Measurements from ENCODE around the gene MOV10L1.

Gene MOV10L1

DNA sequence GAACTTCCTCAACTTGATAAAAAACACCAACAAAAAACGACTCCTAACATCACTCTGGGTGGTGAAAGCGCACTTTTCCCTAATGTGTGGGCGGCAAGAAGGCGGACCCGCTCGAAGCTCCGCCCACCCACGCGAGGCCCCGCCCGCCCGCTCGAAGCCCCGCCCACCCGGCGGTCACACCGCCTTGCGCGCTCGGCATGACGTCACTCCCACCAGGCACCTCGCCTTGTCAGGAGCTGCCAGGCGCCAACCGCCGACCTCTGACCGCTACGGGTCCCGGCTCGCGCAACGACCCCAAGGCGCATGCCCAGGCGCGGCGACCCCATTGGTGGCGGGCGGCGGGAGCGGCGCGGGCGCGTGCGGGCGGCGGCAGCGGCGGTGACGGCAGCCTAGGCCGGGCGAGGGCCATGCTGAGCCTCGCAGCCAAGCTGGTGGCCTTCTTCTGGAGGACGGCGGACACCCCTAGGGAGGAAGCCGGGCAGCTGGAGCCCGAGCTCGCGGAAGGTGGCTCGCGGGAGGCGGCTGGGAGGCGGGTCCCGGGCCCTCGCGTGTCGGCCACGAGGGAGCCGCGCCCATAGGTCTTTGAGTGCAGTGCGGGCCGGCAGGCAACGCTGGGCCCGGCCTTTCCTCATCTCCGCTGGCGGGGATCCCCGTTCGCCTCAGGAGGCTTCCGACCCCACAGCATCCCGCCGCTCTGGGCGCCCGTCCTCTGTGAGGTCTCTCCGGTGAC lies at the start of gene MOV10L1:
Gene MOV10L1 (plus strand): TSS at position 325 of the 730 bp plus-strand sequence. CDS start 83 bp downstream, at position 408.
- in situ Hi-C loops (cut with MboI; ENCODE audit: low sequenced_read_pairs), result no loop called here

DNA sequence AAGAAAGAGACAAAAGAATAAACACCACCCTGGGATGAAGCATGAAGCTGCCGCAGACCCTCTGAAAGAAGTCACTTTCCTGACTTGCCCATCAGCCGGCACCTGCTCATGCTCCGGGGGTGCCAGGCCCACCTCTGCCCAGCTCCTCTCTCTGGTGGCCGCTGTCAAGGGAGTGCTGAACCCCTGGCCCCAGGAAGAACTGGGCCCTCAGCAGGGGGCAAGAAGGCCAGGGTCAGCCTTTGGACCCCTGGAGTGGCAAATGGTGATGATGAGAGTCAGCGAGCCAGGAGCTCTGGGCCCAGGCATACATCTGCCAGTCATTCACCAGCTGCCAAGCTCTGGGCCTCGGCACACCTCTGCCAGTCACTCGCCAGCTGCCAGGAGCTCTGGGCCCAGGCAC lies 49.1 kb upstream of the MOV10L1 start:
- in situ Hi-C loops (cut with MboI; ENCODE audit: low sequenced_read_pairs), result no loop called here

DNA sequence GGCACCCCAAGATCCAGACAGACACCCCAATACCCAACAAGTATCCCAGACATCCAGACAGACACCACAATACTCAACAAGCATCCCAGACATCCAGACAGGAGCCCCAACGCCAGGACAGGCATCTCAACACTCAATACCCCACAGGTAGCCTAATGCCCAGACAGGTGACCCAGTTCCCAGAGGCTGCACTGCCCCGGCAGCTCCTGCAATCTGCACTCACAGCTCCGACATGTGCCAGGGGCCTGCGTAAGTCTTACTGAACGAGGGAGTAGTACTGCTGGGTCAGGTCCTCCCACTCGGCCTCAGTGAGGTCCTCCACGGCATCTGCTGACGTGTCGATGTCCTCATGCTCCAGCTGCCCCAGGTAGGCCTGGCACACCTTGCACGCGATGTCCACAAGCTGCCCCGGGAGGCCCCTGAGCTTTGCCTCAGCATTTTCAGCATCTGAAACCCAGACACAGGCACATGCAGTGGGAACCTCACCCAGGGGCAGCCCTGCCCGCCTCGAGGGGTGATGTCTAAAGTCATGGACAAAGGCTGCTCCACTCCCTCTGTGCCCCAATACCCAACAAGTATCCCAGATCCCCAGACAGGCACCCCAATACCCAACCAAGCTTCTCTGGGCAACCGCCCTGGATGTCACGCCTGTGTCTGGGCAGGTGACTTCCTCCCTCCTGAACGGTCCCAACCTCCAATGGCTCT lies 48.3 kb upstream of the MOV10L1 start:
- in situ Hi-C loops (cut with MboI; ENCODE audit: low sequenced_read_pairs), result no loop called here

DNA sequence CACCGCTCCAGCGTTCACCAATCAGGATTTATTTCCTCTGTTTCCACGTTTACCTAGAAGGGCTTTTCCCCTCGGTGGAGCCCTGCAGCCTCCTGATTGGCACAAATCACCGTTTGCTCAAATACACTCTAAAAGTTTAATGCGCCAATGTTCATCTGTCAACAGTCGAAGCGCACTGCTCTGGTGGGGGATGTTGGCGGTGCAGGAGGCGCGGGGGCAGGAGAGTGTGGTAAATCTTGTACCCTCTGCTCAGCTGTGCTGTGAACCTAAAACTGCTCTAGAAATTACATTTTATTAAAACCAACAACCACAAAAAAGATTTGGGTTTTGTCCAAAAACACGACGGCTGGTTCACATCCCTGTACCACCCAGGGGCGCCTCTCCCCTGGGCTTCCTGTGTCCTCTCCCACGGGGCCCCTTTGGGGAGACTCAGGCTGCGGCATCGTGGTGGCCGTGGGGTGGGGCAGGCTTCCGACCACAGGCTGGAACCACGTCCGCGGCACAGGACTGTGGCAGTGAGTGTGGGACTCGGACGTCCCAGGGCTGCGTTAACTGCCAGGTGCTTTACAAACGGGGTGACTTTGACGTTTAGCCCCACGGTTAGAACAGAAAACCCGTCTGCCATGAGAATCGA lies 45.2 kb upstream of the MOV10L1 start:
- in situ Hi-C loops (cut with MboI; ENCODE audit: low sequenced_read_pairs), result no loop called here

DNA sequence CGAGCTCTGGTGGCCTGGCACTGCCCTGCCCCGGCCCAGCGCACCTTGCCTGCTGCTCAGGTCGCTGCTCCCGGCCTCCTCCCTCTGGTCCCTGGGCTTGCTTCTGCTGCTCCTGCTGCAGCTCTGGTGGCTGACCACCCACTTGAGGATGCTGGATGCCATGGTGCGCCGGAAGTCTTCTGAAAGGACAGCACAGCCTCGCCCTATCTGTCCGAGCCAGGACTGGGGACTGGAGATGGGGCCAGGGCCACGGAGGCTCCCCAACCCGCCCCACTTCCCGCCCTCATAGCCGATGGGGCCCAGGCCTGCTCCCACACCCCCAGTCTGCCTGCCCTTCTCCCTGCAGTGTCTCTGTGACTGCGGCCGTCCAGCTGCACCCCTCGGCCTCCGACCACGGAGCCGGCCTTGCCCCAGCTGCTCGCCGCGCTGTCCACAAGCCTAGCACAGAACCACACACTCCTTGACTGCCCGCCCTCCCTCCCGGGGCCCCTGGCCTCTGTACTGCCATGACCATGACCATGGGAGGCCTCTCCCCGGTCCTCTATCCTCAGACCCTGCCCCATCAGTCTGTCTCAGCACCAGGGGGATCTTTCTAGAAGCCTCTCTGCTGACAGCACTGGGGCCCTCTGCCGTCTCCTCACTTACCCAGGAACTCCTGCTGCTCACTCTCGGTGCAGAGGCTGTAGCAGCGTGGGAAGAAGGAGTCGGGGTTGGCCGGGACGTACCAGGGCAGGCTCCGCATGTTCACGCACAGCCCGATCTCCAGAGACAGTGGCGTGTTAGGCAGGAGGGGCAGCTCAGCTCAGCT lies 44.4 kb upstream of the MOV10L1 start:
- in situ Hi-C loops (cut with MboI; ENCODE audit: low sequenced_read_pairs), result no loop called here

DNA sequence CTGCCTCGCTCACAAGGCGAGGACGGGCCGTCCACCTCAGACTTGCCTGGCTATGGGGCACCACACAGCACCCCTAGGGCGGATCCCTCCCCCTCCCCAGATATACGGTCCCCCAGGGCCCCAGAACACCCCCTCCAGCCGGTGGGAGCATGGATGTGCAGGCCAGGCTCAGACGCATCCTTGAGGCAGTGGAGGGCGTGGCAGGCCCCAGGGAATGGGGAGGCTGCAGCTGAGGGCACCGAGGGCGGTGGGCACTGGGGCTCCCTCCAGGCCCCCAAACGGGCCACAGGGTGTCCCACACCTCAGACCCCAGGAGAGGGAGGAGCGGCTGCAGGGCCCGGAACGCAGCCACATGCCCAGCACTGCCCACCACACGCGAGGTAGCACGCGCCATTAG lies 43.8 kb upstream of the MOV10L1 start:
- in situ Hi-C loops (cut with MboI; ENCODE audit: low sequenced_read_pairs), result no loop called here

DNA sequence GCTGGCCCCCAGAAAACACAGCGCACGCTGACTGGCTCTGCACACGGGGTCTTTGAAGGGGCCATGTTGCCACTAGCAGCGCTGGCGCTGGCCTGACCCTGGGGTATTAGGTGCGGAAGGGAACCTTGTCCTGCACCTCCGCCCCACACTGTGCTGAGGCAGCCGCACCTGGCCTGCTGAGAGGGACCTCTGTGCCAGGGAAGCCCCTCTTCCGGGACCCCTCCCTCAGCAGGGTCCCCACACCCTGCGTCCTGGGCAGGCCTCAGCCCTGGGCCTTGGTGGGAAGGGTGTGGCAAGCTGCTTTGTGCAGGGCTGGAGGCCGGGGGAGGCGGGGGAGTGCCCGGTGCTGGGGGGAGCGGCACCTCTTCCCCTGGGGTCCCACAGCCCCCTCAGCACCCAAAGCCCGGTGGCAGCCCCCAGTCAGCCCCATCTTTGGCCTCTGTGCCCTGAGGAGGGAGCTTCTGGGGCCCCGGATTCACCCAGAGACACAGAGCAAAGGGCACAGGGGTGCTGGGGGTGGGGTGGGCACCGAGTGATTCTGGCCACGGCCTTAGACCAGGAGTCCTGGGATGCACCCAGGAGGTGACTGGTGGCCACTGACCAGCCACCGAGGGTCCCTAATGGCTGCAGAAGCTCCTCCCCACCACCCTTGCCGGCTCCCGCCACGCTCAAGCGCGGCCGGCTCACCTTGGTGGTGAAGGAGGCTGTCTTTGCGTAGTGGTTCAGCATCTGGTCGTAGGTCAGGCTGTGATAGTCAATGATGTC lies 43.1 kb upstream of the MOV10L1 start:
- in situ Hi-C loops (cut with MboI; ENCODE audit: low sequenced_read_pairs), result no loop called here

DNA sequence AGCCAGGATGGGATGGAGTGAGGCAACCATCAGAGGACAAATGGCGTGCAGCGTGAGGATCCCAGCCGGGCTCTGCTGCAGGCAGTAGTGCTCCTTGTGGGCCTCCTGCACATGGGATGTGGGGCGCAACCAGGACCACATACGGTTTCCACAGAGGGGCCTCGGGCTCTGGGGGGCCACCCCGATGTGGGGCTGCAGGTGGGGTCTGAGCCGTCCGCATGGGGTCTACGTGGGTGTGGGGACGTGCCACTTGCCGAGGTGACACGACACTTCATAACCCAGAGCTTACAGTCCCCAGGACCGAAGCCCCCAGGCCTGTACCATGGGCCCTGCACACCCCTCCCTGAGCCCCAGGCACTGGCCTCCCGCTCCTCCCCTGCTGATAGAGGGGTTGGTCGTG lies 42.5 kb upstream of the MOV10L1 start:
- in situ Hi-C loops (cut with MboI; ENCODE audit: low sequenced_read_pairs), result no loop called here

DNA sequence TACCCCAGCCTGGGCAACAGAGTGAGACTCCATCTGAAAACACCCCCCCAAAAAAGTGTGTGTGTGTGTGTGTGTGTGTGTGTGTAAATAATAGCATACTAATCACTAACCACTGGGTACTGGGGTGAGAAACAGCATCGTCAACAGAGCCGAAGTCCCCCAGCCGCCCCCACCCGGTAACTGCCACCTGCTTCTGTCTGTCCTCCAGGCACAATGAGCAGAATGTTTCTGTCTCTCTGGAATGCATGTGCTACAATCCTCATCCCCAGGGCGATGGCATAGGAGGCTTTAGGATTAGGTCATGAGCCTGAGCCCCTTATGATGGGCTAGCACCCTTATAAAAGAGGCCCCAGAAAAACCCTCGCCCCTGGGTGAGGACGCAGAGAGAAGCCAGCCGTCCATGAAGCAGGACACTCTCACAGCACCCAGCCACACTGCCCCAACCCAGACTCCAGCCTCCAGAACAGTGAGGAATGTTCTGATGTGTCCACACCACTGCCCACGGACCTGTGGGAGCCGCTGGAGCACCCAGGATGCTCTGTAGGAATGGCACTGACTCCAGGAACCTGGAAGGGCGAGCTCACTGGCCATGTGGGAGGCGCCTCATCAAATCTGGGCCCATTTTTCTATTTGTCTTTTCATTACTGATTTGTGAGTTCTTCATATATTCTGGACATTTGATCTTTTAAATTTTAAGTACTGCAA lies 41.6 kb upstream of the MOV10L1 start:
- in situ Hi-C loops (cut with MboI; ENCODE audit: low sequenced_read_pairs), result no loop called here

DNA sequence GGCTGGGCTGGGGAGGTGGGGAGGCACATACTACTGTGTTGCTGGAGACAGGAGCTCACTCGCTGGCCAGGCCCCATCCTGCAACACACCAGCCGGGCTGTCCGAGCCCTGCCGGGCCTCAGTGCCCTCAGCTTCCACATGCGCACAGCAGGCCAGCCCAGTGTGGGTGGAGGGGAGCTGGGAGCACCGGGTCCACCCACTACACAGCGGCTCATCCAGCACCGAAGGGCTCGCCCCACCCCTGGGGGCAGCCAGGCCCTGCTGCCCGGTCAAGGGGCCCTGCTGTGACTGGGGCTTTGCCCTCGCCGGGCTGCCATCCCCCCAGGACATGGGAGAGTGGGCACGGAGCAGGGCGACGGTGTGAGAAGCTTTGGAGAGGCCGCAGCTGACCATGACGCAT lies 41.0 kb upstream of the MOV10L1 start:
- in situ Hi-C loops (cut with MboI; ENCODE audit: low sequenced_read_pairs), result no loop called here

DNA sequence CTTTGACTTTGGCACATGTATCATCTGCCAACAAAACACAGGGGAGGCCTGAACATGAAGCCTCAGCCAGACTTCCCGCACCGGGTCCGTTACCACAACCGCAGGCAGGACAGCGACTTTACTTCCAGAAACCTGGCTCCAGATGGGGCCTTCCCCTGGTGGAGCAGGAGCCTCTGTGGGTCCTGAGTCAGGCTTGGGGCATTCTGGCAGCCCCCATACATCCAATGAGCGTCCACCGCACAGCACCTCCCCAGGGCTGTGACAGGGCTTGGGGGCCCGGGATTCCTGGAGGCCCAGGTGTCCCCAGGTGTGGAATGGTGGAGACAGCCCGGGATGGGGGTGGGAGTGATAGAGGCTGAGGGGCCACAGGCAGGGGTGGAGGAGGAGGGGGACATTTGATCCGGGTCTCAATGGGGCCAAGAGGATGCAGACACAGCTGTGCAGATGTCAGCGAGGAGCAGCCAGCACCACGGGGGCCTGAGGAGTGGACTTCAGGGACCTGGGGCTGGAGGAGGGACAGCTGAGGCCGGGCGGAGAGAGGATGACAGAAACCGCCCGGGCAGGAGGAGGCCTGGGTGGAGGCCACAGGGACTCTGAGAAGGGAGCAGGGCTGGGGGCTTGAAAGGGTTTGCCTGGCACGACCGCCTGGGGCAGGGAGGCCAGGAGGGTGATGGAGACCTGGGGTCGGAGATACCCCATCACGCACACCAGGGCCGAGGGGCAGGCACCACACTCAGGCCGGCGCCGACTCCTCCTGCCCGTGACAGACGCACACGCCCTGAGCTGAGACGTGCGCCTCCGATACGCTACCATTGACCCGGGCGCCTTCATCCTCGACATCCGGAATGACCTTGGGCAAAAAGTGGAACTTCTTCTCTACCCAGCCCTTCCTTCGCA lies 40.3 kb upstream of the MOV10L1 start:
- in situ Hi-C loops (cut with MboI; ENCODE audit: low sequenced_read_pairs), result no loop called here

DNA sequence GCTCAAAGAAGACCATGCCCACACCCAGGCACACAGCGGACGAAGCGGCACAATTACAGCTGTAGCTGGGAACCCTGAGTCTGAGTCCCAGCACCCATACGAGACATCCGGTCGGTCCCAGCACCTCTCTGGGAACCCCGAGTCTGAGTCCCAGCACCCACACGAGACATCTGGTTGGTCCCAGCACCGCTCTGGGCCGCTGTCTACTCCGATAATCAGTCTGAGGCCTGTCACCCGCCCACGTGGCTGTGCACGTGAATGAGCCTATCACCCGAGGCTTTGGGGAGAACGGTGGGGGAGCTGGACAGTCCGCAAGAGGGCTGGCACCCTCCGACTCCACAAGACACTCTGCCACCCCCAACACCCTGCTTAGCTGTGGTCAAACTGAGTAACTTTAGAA lies 37.9 kb upstream of the MOV10L1 start:
- in situ Hi-C loops (cut with MboI; ENCODE audit: low sequenced_read_pairs), result no loop called here

DNA sequence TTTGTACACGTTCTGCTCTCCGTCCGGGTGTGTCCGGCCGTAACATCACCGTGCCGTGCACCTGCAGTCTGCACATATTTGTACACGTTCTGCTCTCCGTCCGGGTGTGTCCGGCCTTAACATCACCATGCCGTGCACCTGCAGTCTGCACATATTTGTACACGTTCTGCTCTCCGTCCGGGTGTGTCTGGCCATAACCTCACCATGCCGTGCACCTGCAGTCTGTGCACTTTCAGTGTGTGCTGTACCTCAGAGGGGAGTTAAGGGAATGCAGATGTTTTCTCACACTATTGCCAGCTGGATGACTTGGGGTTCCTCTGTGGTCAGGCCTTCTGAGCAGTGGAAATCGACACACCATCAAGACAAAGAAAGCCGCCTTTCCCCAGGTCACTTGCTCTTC lies 35.9 kb upstream of the MOV10L1 start:
- in situ Hi-C loops (cut with MboI; ENCODE audit: low sequenced_read_pairs), result no loop called here

DNA sequence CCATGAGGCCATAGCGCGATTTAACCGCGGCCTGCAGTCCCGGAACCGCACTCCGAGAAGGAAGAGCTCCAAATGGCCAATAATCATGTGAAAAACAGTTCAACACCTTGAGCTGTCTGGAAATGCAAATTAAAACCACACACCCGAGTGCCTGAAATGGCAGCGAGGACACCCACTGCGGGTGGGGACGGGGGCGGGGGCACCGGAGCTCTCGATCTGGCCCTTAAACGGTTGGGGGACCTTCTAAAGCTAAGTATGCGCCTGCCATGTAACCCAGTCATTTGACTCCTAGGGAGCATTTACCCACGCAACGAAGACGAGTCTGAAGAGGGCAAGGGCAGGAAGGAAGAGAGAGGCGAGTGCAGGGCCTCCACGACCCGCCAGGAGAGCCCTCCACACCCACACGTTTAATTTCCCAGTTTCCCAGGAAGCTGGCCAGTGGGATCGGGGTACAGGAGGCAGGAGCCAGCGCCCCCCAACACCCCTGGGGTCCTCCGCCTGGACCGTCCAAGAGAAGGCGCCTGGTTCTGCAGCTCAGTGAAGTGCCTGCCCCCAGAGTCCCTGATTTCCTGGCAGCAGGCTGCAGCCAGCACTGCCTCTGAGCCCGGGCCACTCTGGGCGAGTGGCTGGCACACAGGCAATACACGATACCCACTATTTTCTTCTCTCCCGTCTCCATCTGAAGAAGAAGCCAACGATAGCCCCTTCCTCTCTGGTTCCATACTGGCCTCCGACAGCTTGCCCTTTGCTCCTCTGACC lies 33.4 kb upstream of the MOV10L1 start:
- in situ Hi-C loops (cut with MboI; ENCODE audit: low sequenced_read_pairs), result no loop called here

DNA sequence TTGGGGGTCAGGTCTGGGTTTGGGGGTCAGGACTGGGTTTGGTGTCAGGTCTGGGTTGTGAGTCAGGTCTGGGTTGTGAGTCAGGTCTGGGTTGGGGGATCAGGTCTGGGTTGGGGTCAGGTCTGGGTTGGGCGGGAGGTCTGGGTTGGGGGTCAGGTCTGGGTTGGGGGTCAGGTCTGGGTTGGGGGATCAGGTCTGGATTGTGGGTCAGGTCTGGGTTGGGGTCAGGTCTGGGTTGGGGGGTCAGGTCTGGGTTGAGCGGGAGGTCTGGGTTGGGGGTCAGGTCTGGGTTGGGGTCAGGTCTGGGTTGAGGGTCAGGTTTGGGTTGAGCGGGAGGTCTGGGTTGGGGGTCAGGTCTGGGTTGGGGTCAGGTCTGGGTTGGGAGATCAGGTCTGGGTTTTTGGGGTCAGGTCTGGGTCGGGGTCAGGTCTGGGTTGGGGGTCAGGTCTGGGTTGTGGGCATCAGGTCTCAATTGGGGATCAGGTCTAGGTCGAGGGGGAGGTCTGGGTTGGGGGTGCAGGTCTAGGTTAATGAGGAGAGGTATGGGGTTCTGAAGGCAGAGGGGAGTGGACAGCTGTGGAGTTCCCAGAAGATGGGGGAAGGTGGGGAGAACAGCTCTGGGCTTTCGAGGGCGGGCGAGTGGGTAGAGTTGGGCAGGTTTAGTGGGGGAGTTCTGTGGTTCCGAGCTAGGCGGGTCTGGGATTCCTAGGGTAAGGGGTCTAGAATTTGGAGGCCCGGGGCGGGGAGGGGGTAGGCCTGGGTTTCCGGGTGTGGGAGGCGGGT lies 32.3 kb upstream of the MOV10L1 start:
- in situ Hi-C loops (cut with MboI; ENCODE audit: low sequenced_read_pairs), result no loop called here

DNA sequence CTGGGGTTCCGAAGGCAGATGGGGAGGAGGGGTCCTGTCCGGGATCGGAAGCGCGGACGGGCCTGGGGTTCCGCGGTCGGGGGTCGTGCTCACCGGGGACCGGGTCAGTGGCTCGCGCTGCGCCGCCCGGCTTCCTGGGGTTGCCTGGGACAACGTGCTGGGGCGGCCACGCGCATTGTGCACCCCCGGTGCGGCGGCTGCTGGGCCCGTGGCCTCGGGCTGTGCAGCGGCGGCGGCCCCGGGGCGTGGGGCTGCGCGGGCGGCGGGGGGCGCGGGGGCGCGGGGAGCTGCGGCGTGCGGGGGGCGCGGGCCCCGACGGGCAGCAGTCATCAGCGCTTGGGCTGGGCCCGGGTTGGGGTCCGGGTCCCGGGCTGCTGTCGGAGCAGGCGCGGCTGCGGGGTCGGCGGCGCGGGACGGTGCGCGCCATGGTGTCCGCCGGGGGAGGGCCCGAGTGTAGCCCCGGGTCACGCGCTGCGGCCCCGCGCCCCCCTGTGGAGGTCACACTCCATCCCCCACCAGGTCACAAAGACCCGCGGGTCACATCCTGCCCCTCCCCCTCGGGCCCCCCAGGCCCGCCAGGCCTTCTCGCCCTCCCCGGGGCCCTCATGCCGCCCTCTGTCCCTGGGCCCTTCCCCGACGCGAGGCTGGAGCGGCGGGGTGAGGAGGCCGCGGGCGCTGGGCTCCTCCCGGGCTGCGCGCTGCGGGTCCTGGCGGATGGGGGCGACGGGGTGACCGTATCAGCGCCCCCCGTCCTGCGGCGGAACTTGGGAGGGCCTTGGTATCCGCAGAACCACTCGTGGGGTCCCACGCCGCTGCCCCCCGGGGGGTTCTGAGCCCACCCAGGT lies 31.5 kb upstream of the MOV10L1 start, which contains the start of gene TTLL8:
Gene TTLL8 (minus strand): TSS at position 238 of the 845 bp plus-strand sequence.
- in situ Hi-C loops (cut with MboI; ENCODE audit: low sequenced_read_pairs), result no loop called here
